Measurements from ENCODE around the gene IRF4.

IRF4 gene

GRCh38 chr6:353642-354614 lies 37.6 kb upstream of the IRF4 start:
- no peak for DNase-seq (ENCODE audit: low read depth)

GRCh38 chr6:354631-355280 lies 36.8 kb upstream of the IRF4 start:
- no peak for DNase-seq (ENCODE audit: low read depth)

GRCh38 chr6:355373-356208 lies 36.0 kb upstream of the IRF4 start:
- DNase-seq (ENCODE audit: low read depth) = no peak

- DNase-seq (ENCODE audit: low read depth) = no peak
These were observed 34.7 kb upstream of the IRF4 start for GRCh38 chr6:356828-357251.

GRCh38 chr6:357261-357790 lies 34.2 kb upstream of the IRF4 start:
- no peak for DNase-seq (ENCODE audit: low read depth)

GRCh38 chr6:357791-358341 lies 33.7 kb upstream of the IRF4 start:
- no peak for DNase-seq (ENCODE audit: low read depth)

GRCh38 chr6:358432-358831 lies 33.1 kb upstream of the IRF4 start:
- no peak for DNase-seq (ENCODE audit: low read depth)

- no peak for DNase-seq (ENCODE audit: low read depth)
These were observed 32.7 kb upstream of the IRF4 start for GRCh38 chr6:358847-359246.

GRCh38 chr6:359261-360035 lies 32.1 kb upstream of the IRF4 start:
- no peak for DNase-seq (ENCODE audit: low read depth)

GRCh38 chr6:360349-360748 lies 31.2 kb upstream of the IRF4 start:
- no peak for DNase-seq (ENCODE audit: low read depth)

- DNase-seq (ENCODE audit: low read depth) = no peak
These were observed 30.7 kb upstream of the IRF4 start for GRCh38 chr6:360764-361373.

GRCh38 chr6:361411-362132 lies 30.0 kb upstream of the IRF4 start:
- no peak for DNase-seq (ENCODE audit: low read depth)

- no peak for DNase-seq (ENCODE audit: low read depth)
These were observed 29.2 kb upstream of the IRF4 start for GRCh38 chr6:362231-362923.

GRCh38 chr6:362924-363249 lies 28.7 kb upstream of the IRF4 start:
- DNase-seq (ENCODE audit: low read depth) = no peak

- no peak for DNase-seq (ENCODE audit: low read depth)
These were observed 28.3 kb upstream of the IRF4 start for GRCh38 chr6:363291-363690.

GRCh38 chr6:363909-364308 lies 27.6 kb upstream of the IRF4 start:
- DNase-seq (ENCODE audit: low read depth) = no peak

GRCh38 chr6:364609-365540 lies 26.7 kb upstream of the IRF4 start:
- no peak for DNase-seq (ENCODE audit: low read depth)

GRCh38 chr6:365835-366234 lies 25.7 kb upstream of the IRF4 start:
- no peak for DNase-seq (ENCODE audit: low read depth)

Measured in stimulated activated CD8-positive, alpha-beta memory T cell treated with anti-CD3 and anti-CD28 coated beads, Interleukin-15, amount 100 ng/mL, for 24 hours (primary cell).